ENCODE data around the gene PLA2G5. TPM values are rescaled to one million over a fixed set of nuclear protein-coding genes. Genes with fewer than 3 reads are reported as not detected.

Gene PLA2G5
- total and polyA plus RNA-seq, 2 of the 8 experiments (the other 6 are each of a cell fraction or from before 2014, with no cell fraction given), result 0.05 TPM; not detected in 1

DNA sequence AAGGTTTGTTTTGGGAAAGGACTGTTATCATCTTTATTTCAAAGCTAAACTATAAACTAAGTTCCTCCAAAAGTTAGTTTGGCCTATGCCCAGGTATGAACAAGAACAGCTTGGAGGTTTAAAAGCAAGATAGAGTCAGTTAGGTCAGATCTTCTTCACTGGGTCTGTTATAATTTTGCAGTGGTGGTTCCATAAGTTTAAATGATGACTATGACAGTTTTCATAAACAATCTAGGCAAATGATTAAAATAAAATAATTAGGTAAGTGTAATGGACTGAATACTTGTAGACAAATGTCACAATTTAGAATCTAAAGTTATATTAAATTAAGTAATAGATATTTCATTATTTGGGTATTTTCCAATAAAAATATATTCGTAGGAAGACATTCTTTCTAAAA, 21.4 kb upstream of the PLA2G5 start:
- Histone ChIP-seq H3K23me2 (ENCODE audit: low read depth, low read length) (no peaks in the 10 kb centered on the region), H3K14ac (ENCODE audit: insufficient read length) (no peak overlapping the region), H2BK120ac (replicated peaks; ENCODE audit: low read depth, low read length) (no peak overlapping the region), H3K23ac (ENCODE audit: insufficient read length) (no peak overlapping the region), H4K91ac (replicated peaks; ENCODE audit: insufficient read length, low read length) (no peak overlapping the region), H3K79me1 (ENCODE audit: low read depth, low read length) (no peaks in the 10 kb centered on the region), H3K4me1 (replicated peaks in 1 of 4; ENCODE audit: control insufficient read depth in 3 of 4, insufficient read depth in 4 of 4, low read length in 3 of 4) (no peaks in the 10 kb centered on the region), H4K8ac (ENCODE audit: extremely low read depth, insufficient read depth, low read length) (no peak overlapping the region), H2BK5ac (ENCODE audit: low read depth, low read length) (no peak overlapping the region), H3K56ac (replicated peaks; ENCODE audit: insufficient read length, low read depth, low read length) (no peak overlapping the region), H3K27me3 (replicated peaks in 1 of 4; ENCODE audit: control insufficient read depth in 3 of 4, extremely low read depth in 1 of 4, insufficient read depth in 3 of 4, low read length in 3 of 4) (no peaks in the 10 kb centered on the region), H2BK15ac (ENCODE audit: low read length) (no peak overlapping the region), H2BK20ac (ENCODE audit: low read length) (no peak overlapping the region), H3K4me3 (ENCODE audit: extremely low read depth in 1 of 4, insufficient read depth in 2 of 4, low read depth in 3 of 4, low read length in 4 of 4) (no peak overlapping the region), H3K36me3 (ENCODE audit: control insufficient read depth in 2 of 4, insufficient read depth in 4 of 4, low read length in 3 of 4) (no peaks in the 10 kb centered on the region), H2BK12ac (ENCODE audit: low read depth, low read length) (no peak overlapping the region), H2AK5ac (ENCODE audit: low read depth, low read length) (no peak overlapping the region), H4K5ac (ENCODE audit: insufficient read length, low read depth, low read length) (no peak overlapping the region), H3K9ac (replicated peaks in 1 of 4; ENCODE audit: extremely low read depth in 1 of 4, low read depth in 3 of 4, low read length in 3 of 4) (no peak overlapping the region), H3K9me3 (ENCODE audit: insufficient read depth in 2 of 2, low read depth in 1 of 2, low read length in 1 of 2) (peaks cover 17 to 33% of the 10 kb centered on the region in 2 experiments), H2AFZ (ENCODE audit: low read length) (no peak overlapping the region), H3K4ac (replicated peaks; ENCODE audit: insufficient read length, low read depth, low read length) (no peak overlapping the region), H3K27ac (ENCODE audit: low read depth, low read length) (no peak overlapping the region), H3K79me2 (ENCODE audit: control insufficient read depth in 1 of 2, insufficient read depth in 2 of 2, low read length in 2 of 2) (no peaks in the 10 kb centered on the region), H3K4me2 (ENCODE audit: insufficient read depth in 1 of 2, low read depth in 2 of 2, low read length in 2 of 2) (no peak overlapping the region), H4K20me1 (replicated peaks in 1 of 2; ENCODE audit: control insufficient read depth in 1 of 2, insufficient read depth in 2 of 2, low read length in 2 of 2) (no peaks in the 10 kb centered on the region), H3K18ac (ENCODE audit: extremely low read depth, low read length) (no peak overlapping the region)
- DNase-seq (ENCODE audit: low read depth in 1 of 2, low spot score in 2 of 2), result no peak
- TF ChIP-seq TAF7 (optimal IDR thresholded peaks at IDR 0.05; ENCODE audit: borderline replicate concordance, low read depth, low read length) (no peak), TAF1 (IDR thresholded peaks at IDR 0.05; ENCODE audit: low read depth, low read length) (no peak), SUZ12 (IDR thresholded peaks at IDR 0.05; ENCODE audit: low read length) (no peak), GTF2F1 (IDR thresholded peaks at IDR 0.05; ENCODE audit: borderline replicate concordance, low read depth, low read length) (no peak), POU5F1 (IDR thresholded peaks at IDR 0.05; ENCODE audit: low read depth, low read length) (no peak)
- POLR2A ChIA-PET (ENCODE audit: partially characterized antibody), result no interaction called here
- CTCF ChIA-PET (ENCODE audit: partially characterized antibody), result interaction anchor here (1.1 kb wide), 1 partner anchor 314 kb away, joined by 4 read pairs; no protein-coding TSS in a partner anchor
- WGBS, 2 experiments (ENCODE audit: extremely low coverage in 1 of 2, insufficient coverage in 1 of 2, insufficient read length in 1 of 2, insufficient replicate concordance in 2 of 2, low coverage in 1 of 2, low lambda C conversion rate in 2 of 2, missing lambda C conversion rate in 1 of 2), result 76% methylated on average over 1 of the region's 1 CpG; no CpG with 5 or more reads in 1 of the 2 experiments
- no peak for FAIRE-seq
